ENCODE results near the gene CFTR. TPM values are rescaled to one million over a fixed set of nuclear protein-coding genes. Genes with fewer than 3 reads are reported as not detected.

CFTR gene
- total RNA-seq, 1 experiment from 2014 or later = not detected

DNA sequence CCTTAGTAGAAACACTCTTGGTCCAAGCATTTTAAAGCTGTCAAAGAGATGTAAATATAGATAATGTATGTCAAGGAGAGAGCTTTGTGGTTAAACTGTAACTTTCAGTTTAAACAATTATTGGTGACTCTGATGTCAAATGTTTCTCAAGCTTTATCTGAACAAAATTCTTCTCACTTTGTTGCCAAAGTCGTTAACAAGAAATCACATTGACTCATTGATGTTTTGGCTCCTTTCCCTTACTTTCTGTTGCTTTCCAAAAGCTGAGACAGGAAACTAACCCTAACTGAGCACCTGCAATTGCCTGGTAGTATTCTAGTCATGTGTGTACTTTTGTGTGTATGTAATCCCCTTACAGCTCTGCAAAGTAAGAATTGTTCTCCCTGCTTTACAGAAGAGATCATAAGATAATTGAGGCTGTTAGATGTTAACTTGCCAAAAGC is 108.5 kb downstream of the CFTR start:
- no TSS peak for BruUV-seq (replicated peaks)
- H3K9me2 ChIP-seq (ENCODE audit: insufficient read depth) = no peaks in the 10 kb centered on the region
- H3K4me1 ChIP-seq (ENCODE audit: control insufficient read depth in 1 of 2, insufficient read depth in 2 of 2, low read length in 2 of 2) = no peaks in the 10 kb centered on the region
- CTCF ChIA-PET = no interaction called here
- no peaks in the 10 kb centered on the region for H3K27me3 ChIP-seq (ENCODE audit: insufficient read depth, low read length)
- H3K27ac ChIP-seq (ENCODE audit: low read depth, low read length) = no peak overlapping the region
- H3K9ac ChIP-seq (ENCODE audit: low read length) = no peak overlapping the region
- H3K9me3 ChIP-seq (ENCODE audit: control insufficient read depth in 1 of 2, insufficient read depth in 1 of 2, low read depth in 1 of 2, low read length in 2 of 2) = no peaks in the 10 kb centered on the region
- DNase-seq (ENCODE audit: low read depth, low spot score) = no peak
- POLR2A ChIA-PET = no interaction called here
- intact Hi-C loops (cut with micrococcal nuclease) = no loop called here
- ATAC-seq = no peak
- no peaks in the 10 kb centered on the region for H3K36me3 ChIP-seq (ENCODE audit: control insufficient read depth in 1 of 2, insufficient read depth in 2 of 2, low read length in 2 of 2)
- RAD21 ChIA-PET (ENCODE audit: low non-redundant PET in 1 of 2, low total read pairs in 2 of 2, uncharacterized antibody in 2 of 2, unreplicated experiment in 2 of 2) = no interaction called here
- no peak overlapping the region for H3K4me3 ChIP-seq (replicated peaks in 1 of 2; ENCODE audit: low read depth in 1 of 2, low read length in 2 of 2)
- no peak for TF ChIP-seq YY1 (IDR thresholded peaks at IDR 0.05; ENCODE audit: extremely low read depth, insufficient replicate concordance, low read depth, low read length)
- no peak for TF ChIP-seq CBX3 (IDR thresholded peaks at IDR 0.05; ENCODE audit: low read depth)
- TF ChIP-seq ZFX (IDR thresholded peaks at IDR 0.05) = no peak
- no peak for TF ChIP-seq SIN3A (IDR thresholded peaks at IDR 0.05; ENCODE audit: low read depth)
- TF ChIP-seq EGR1 (IDR thresholded peaks at IDR 0.05; ENCODE audit: low read depth) = no peak
- TF ChIP-seq, protein P1, sequence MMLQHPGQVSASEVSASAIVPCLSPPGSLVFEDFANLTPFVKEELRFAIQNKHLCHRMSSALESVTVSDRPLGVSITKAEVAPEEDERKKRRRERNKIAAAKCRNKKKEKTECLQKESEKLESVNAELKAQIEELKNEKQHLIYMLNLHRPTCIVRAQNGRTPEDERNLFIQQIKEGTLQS (IDR thresholded peaks at IDR 0.05) = no peak
- no peak for TF ChIP-seq SRF (IDR thresholded peaks at IDR 0.05; ENCODE audit: low read depth)
- TF ChIP-seq POLR2A (IDR thresholded peaks at IDR 0.05; ENCODE audit: borderline replicate concordance, extremely low read depth, insufficient read depth, insufficient read length) = no peak
- no peak for TF ChIP-seq ELF1 (IDR thresholded peaks at IDR 0.05; ENCODE audit: borderline replicate concordance, low read depth)
- no peak for TF ChIP-seq JUND (IDR thresholded peaks at IDR 0.05)
- TF ChIP-seq EZH2phosphoT487 (IDR thresholded peaks at IDR 0.05; ENCODE audit: borderline replicate concordance) = no peak
- no peak for TF ChIP-seq CEBPB (IDR thresholded peaks at IDR 0.05; ENCODE audit: low read depth)
- no peak for TF ChIP-seq EZH2 (IDR thresholded peaks at IDR 0.05)
- no peak for TF ChIP-seq POLR2AphosphoS5 (IDR thresholded peaks at IDR 0.05; ENCODE audit: low read depth, low read length)
- H4K20me1 ChIP-seq (ENCODE audit: insufficient read depth) = no peaks in the 10 kb centered on the region
- H3K79me2 ChIP-seq (ENCODE audit: insufficient read depth, low read length) = no peaks in the 10 kb centered on the region
- no peak overlapping the region for H3K4me2 ChIP-seq (ENCODE audit: low read length)
- no peak overlapping the region for H2AFZ ChIP-seq (ENCODE audit: low read depth, low read length, poor library complexity, severe bottlenecking)

DNA sequence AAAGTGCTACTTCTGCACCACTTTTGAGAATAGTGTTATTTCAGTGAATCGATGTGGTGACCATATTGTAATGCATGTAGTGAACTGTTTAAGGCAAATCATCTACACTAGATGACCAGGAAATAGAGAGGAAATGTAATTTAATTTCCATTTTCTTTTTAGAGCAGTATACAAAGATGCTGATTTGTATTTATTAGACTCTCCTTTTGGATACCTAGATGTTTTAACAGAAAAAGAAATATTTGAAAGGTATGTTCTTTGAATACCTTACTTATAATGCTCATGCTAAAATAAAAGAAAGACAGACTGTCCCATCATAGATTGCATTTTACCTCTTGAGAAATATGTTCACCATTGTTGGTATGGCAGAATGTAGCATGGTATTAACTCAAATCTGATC is 110.4 kb downstream of the CFTR start:
- ChIA-PET CTCF (no interaction called here), POLR2A (no interaction called here), RAD21 (ENCODE audit: low non-redundant PET in 1 of 2, low total read pairs in 2 of 2, uncharacterized antibody in 2 of 2, unreplicated experiment in 2 of 2) (no interaction called here)
- Histone ChIP-seq H3K27ac (ENCODE audit: low read depth, low read length) (no peak overlapping the region), H3K9ac (ENCODE audit: low read length) (no peak overlapping the region), H4K20me1 (ENCODE audit: insufficient read depth) (no peaks in the 10 kb centered on the region), H3K4me2 (ENCODE audit: low read length) (no peak overlapping the region), H3K9me2 (ENCODE audit: insufficient read depth) (no peaks in the 10 kb centered on the region), H2AFZ (ENCODE audit: low read depth, low read length, poor library complexity, severe bottlenecking) (no peak overlapping the region), H3K36me3 (ENCODE audit: control insufficient read depth in 1 of 2, insufficient read depth in 2 of 2, low read length in 2 of 2) (no peaks in the 10 kb centered on the region), H3K79me2 (ENCODE audit: insufficient read depth, low read length) (no peaks in the 10 kb centered on the region), H3K9me3 (ENCODE audit: control insufficient read depth in 1 of 2, insufficient read depth in 1 of 2, low read depth in 1 of 2, low read length in 2 of 2) (no peaks in the 10 kb centered on the region), H3K27me3 (ENCODE audit: insufficient read depth, low read length) (no peaks in the 10 kb centered on the region), H3K4me3 (replicated peaks in 1 of 2; ENCODE audit: low read depth in 1 of 2, low read length in 2 of 2) (no peak overlapping the region), H3K4me1 (ENCODE audit: control insufficient read depth in 1 of 2, insufficient read depth in 2 of 2, low read length in 2 of 2) (no peaks in the 10 kb centered on the region)
- TF ChIP-seq RAD21 (IDR thresholded peaks at IDR 0.05; ENCODE audit: low read depth) (no peak), SIN3A (IDR thresholded peaks at IDR 0.05; ENCODE audit: low read depth) (no peak), POLR2AphosphoS5 (IDR thresholded peaks at IDR 0.05; ENCODE audit: low read depth, low read length) (no peak), CBX3 (IDR thresholded peaks at IDR 0.05; ENCODE audit: low read depth) (no peak), POLR2A (IDR thresholded peaks at IDR 0.05; ENCODE audit: borderline replicate concordance, extremely low read depth, insufficient read depth, insufficient read length) (no peak), FOSL1 (IDR thresholded peaks at IDR 0.05; ENCODE audit: low read depth) (no peak), EZH2phosphoT487 (IDR thresholded peaks at IDR 0.05; ENCODE audit: borderline replicate concordance) (no peak)
- TF ChIP-seq, protein P2, sequence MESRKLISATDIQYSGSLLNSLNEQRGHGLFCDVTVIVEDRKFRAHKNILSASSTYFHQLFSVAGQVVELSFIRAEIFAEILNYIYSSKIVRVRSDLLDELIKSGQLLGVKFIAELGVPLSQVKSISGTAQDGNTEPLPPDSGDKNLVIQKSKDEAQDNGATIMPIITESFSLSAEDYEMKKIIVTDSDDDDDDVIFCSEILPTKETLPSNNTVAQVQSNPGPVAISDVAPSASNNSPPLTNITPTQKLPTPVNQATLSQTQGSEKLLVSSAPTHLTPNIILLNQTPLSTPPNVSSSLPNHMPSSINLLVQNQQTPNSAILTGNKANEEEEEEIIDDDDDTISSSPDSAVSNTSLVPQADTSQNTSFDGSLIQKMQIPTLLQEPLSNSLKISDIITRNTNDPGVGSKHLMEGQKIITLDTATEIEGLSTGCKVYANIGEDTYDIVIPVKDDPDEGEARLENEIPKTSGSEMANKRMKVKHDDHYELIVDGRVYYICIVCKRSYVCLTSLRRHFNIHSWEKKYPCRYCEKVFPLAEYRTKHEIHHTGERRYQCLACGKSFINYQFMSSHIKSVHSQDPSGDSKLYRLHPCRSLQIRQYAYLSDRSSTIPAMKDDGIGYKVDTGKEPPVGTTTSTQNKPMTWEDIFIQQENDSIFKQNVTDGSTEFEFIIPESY (IDR thresholded peaks at IDR 0.05; ENCODE audit: extremely low read depth, insufficient replicate concordance, low read length) = no peak
- TF ChIP-seq, protein P3, sequence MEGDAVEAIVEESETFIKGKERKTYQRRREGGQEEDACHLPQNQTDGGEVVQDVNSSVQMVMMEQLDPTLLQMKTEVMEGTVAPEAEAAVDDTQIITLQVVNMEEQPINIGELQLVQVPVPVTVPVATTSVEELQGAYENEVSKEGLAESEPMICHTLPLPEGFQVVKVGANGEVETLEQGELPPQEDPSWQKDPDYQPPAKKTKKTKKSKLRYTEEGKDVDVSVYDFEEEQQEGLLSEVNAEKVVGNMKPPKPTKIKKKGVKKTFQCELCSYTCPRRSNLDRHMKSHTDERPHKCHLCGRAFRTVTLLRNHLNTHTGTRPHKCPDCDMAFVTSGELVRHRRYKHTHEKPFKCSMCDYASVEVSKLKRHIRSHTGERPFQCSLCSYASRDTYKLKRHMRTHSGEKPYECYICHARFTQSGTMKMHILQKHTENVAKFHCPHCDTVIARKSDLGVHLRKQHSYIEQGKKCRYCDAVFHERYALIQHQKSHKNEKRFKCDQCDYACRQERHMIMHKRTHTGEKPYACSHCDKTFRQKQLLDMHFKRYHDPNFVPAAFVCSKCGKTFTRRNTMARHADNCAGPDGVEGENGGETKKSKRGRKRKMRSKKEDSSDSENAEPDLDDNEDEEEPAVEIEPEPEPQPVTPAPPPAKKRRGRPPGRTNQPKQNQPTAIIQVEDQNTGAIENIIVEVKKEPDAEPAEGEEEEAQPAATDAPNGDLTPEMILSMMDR (IDR thresholded peaks at IDR 0.05 in 2 of 3, conservative IDR thresholded peaks at IDR 0.05 in 1 of 3; ENCODE audit: borderline replicate concordance in 1 of 3, insufficient read depth in 1 of 3, low read depth in 2 of 3, low read length in 2 of 3) = no peak
- TF ChIP-seq, protein P4, sequence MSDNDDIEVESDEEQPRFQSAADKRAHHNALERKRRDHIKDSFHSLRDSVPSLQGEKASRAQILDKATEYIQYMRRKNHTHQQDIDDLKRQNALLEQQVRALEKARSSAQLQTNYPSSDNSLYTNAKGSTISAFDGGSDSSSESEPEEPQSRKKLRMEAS (IDR thresholded peaks at IDR 0.05) = no peak
- BruUV-seq (replicated peaks) = no TSS peak
- no peak for DNase-seq (ENCODE audit: low read depth, low spot score)
- intact Hi-C loops (cut with micrococcal nuclease) = no loop called here
- no peak for ATAC-seq
